Keratinocyte (primary cell): Measurements from ENCODE around the gene CAMKMT. TPM values are rescaled to one million over a fixed set of nuclear protein-coding genes. Genes with fewer than 3 reads are reported as not detected.

ENCODE experiments used
- DNase-seq: peaks from one replicate; pipeline ENCODE4 v3.0.0-alpha.2; 2011; ENCODE audit warnings: low read depth, missing footprints, low spot score
- FAIRE-seq: peaks from 2 replicates; lab custom pipeline; 2011; peaks lifted over from hg19 to GRCh38; lab: Jason Lieb, UNC
- H2AFZ ChIP-seq: 2 replicates; pipeline ENCODE4 v1.6.0; 2012; ENCODE audit warnings: low read length, control low read depth, inconsistent platforms; ENCODE audit not compliant: control insufficient read depth
- H3K27ac ChIP-seq: 2 replicates; pipeline ENCODE4 v1.5.1; 2011; ENCODE audit warnings: low read length; ENCODE audit not compliant: control insufficient read depth, insufficient read depth
- H3K27me3 ChIP-seq: 3 replicates; pipeline ENCODE4 v1.6.0; 2011; ENCODE audit warnings: low read length; ENCODE audit not compliant: control insufficient read depth, insufficient read depth; ENCODE audit errors: extremely low read depth
- H3K36me3 ChIP-seq, 2 experiments: 2 replicates in 1 of 2; 3 replicates in 1 of 2; pipeline ENCODE4 v1.5.1; 2011; ENCODE audit warnings: low read length in 2 of 2, mild to moderate bottlenecking in 1 of 2; ENCODE audit not compliant: control insufficient read depth in 2 of 2, insufficient read depth in 2 of 2; ENCODE audit errors: extremely low read depth in 1 of 2
- H3K4me1 ChIP-seq: 3 replicates; pipeline ENCODE4 v1.5.1; 2011; ENCODE audit warnings: low read length; ENCODE audit not compliant: control insufficient read depth, insufficient read depth; ENCODE audit errors: extremely low read depth
- H3K4me2 ChIP-seq: 3 replicates; pipeline ENCODE4 v1.6.0; 2011; ENCODE audit warnings: low read depth, low read length; ENCODE audit not compliant: control insufficient read depth, insufficient read depth; ENCODE audit errors: extremely low read depth
- H3K4me3 ChIP-seq, 3 experiments: fragments of 200-600 bp in 1 of 3; sonication (generic) in 1 of 3; 2 replicates in 2 of 3; 3 replicates in 1 of 3; pipeline ENCODE4 v1.5.1; 2011 to 2016; ENCODE audit warnings: low read length in 3 of 3, mild to moderate bottlenecking in 3 of 3, control low read depth in 2 of 3, inconsistent platforms in 1 of 3, low read depth in 1 of 3, mixed read lengths in 1 of 3, mixed run types in 1 of 3, moderate library complexity in 1 of 3; ENCODE audit not compliant: control insufficient read depth in 2 of 3, insufficient read depth in 2 of 3; ENCODE audit errors: extremely low read depth in 1 of 3
- H3K79me2 ChIP-seq: 2 replicates; pipeline ENCODE4 v1.6.0; 2012; ENCODE audit warnings: low read length; ENCODE audit not compliant: control insufficient read depth, insufficient read depth
- H3K9ac ChIP-seq: 3 replicates; pipeline ENCODE4 v1.6.0; 2011; ENCODE audit warnings: low read length; ENCODE audit not compliant: control insufficient read depth, insufficient read depth; ENCODE audit errors: extremely low read depth
- H3K9me1 ChIP-seq: 3 replicates; pipeline ENCODE4 v1.6.0; 2011; ENCODE audit warnings: low read length; ENCODE audit not compliant: control insufficient read depth, insufficient read depth; ENCODE audit errors: extremely low read depth
- H3K9me3 ChIP-seq: 2 replicates; pipeline ENCODE4 v1.5.1; 2012; ENCODE audit warnings: low read depth, low read length; ENCODE audit not compliant: control insufficient read depth
- H4K20me1 ChIP-seq: 3 replicates; pipeline ENCODE4 v1.6.0; 2011; ENCODE audit warnings: low read length; ENCODE audit not compliant: control insufficient read depth, insufficient read depth; ENCODE audit errors: extremely low read depth
- CTCF ChIP-seq, 3 experiments: IDR thresholded peaks in 1 of 3; conservative IDR thresholded peaks in 1 of 3; optimal IDR thresholded peaks in 1 of 3; 2 replicates in 2 of 3; 3 replicates in 1 of 3; pipeline versions ENCODE3 to v1.5.1; 2011; ENCODE audit warnings: low read length in 3 of 3, mild to moderate bottlenecking in 3 of 3, moderate library complexity in 2 of 3, control low read depth in 1 of 3, inconsistent platforms in 1 of 3; ENCODE audit not compliant: insufficient read depth in 2 of 3; ENCODE audit errors: extremely low read depth in 1 of 3
- EZH2 ChIP-seq: IDR thresholded peaks from one replicate; pipeline ENCODE4 v1.6.1; 2012; ENCODE audit warnings: inconsistent platforms, mild to moderate bottlenecking, low read length, moderate library complexity
- dilution Hi-C: fragments of 300-500 bp; cut with MboI; formaldehyde crosslinking; loops from one replicate; pipeline ENCODE4 v1.7.0; 2020; ENCODE audit warnings: low sequenced_read_pairs; ENCODE audit not compliant: extremely low pct_ligation_motif_present
- polyA plus RNA-seq, 5 experiments: library from polyadenylated mRNA; depleted of rRNA in 3 of 5; stranded (reverse) in 3 of 5; stranded (forward) in 1 of 5; unstranded in 1 of 5; fragments of >200 nt; gene quantifications; 1 replicate in 1 of 5; 2 replicates in 3 of 5; 3 replicates in 1 of 5; pipeline versions ENCODE4 v1.2.1 to v1.2.3, GENCODE V29; 2011 to 2012; ENCODE audit warnings: missing spikeins in 2 of 5, low read depth in 1 of 5, low replicate concordance in 1 of 5

Gene CAMKMT
- polyA plus RNA-seq, 1 donor (not counting 4 experiments of a cell fraction or from before 2014, with no cell fraction given), result 9.9 TPM

- Histone ChIP-seq H3K4me1 (no peaks in the 10 kb centered on the region), H3K9me1 (no peaks in the 10 kb centered on the region), H3K36me3 (no peaks in the 10 kb centered on the region), H3K4me3 (no peak overlapping the region), H3K27me3 (peaks cover 15% of the 10 kb centered on the region), H3K4me2 (no peak overlapping the region), H2AFZ (no peak overlapping the region), H3K9me3 (no peaks in the 10 kb centered on the region), H4K20me1 (no peaks in the 10 kb centered on the region), H3K27ac (no peak overlapping the region), H3K79me2 (no peaks in the 10 kb centered on the region), H3K9ac (no peak overlapping the region)
- dilution Hi-C loops, result no loop called here
- FAIRE-seq, result no peak
- DNase-seq, result no peak
- no peak for TF ChIP-seq EZH2
Measured at GRCh38 chr2:44772669-44773378, 411.1 kb downstream of the CAMKMT start.

GRCh38 chr2:44774826-44775492 is 413.2 kb downstream of the CAMKMT start:
- dilution Hi-C loops, result no loop called here
- H4K20me1 ChIP-seq, result no peaks in the 10 kb centered on the region
- H3K36me3 ChIP-seq, result no peaks in the 10 kb centered on the region
- no peak overlapping the region for H3K4me2 ChIP-seq
- H3K27me3 ChIP-seq, result no peaks in the 10 kb centered on the region
- FAIRE-seq, result no peak
- no peaks in the 10 kb centered on the region for H3K9me1 ChIP-seq
- TF ChIP-seq CTCF (optimal IDR thresholded peaks at IDR 0.05 in 1 of 3, IDR thresholded peaks at IDR 0.05 in 1 of 3, conservative IDR thresholded peaks at IDR 0.05 in 1 of 3; ENCODE audit: extremely low read depth in 1 of 3, insufficient read depth in 2 of 3, low read length in 3 of 3) (no peak), EZH2 (no peak)
- H3K4me3 ChIP-seq, result no peak overlapping the region
- H2AFZ ChIP-seq, result no peak overlapping the region
- H3K27ac ChIP-seq, result no peak overlapping the region
- H3K9ac ChIP-seq, result no peak overlapping the region
- H3K9me3 ChIP-seq, result no peaks in the 10 kb centered on the region
- no peaks in the 10 kb centered on the region for H3K79me2 ChIP-seq
- H3K4me1 ChIP-seq, result no peaks in the 10 kb centered on the region
- DNase-seq, result no peak
